Thoracic aorta (tissue), 2 donors: ENCODE results near the gene MEGF11. TPM values are rescaled to one million over a fixed set of nuclear protein-coding genes. Genes with fewer than 3 reads are reported as not detected.

Experiments used
- ATAC-seq: fragments of 150-250 bp; one replicate; pipeline ENCODE4 v1.8.0; 2017; ENCODE audit warnings: low read depth; ENCODE audit not compliant: insufficient number of reproducible peaks, low FRiP score
- DNase-seq: peaks from one replicate; pipeline ENCODE4 v3.0.0-alpha.2; 2020; ENCODE audit warnings: low spot score
- H3K27ac ChIP-seq, 2 donors: fragments of 200-600 bp; sonication (generic); 1 replicate in 1 of 2; 2 replicates in 1 of 2; pipeline ENCODE4 v1.5.1; 2016; ENCODE audit warnings: mild to moderate bottlenecking in 2 of 2, moderate library complexity in 2 of 2
- H3K27me3 ChIP-seq: fragments of 200-600 bp; sonication (generic); replicated peaks from 2 replicates; pipeline ENCODE4 v1.6.0; 2016; ENCODE audit warnings: mild to moderate bottlenecking; ENCODE audit not compliant: insufficient read depth
- H3K36me3 ChIP-seq: fragments of 200-600 bp; sonication (generic); one replicate; pipeline ENCODE4 v1.5.1; 2016
- H3K4me1 ChIP-seq, 2 donors: fragments of 200-600 bp; sonication (generic); 1 replicate in 1 of 2; 2 replicates in 1 of 2; pipeline versions ENCODE4 v1.5.1 to v1.6.0; 2016; ENCODE audit warnings: low read depth in 2 of 2, mild to moderate bottlenecking in 1 of 2; ENCODE audit not compliant: control insufficient read depth in 1 of 2
- H3K4me3 ChIP-seq: fragments of 200-600 bp; sonication (generic); 2 replicates; pipeline ENCODE4 v1.5.1; 2016; ENCODE audit warnings: mild to moderate bottlenecking
- H3K9me3 ChIP-seq: fragments of 200-600 bp; sonication (generic); 2 replicates; pipeline ENCODE4 v1.5.1; 2016
- CTCF ChIP-seq: fragments of 200-600 bp; sonication (generic); IDR thresholded peaks from one replicate; pipeline ENCODE4 v1.5.1; 2019; ENCODE audit warnings: antibody characterized with exemption
- total RNA-seq, 2 donors: library from RNA; depleted of rRNA; stranded (reverse); fragments of >200 nt; gene quantifications; one replicate each; pipeline versions ENCODE4 v1.1.0 to v1.2.3, GENCODE V29; 2016

MEGF11 gene
- total RNA-seq, 2 donors from 2014 or later = not detected

- no peak overlapping the region for H3K4me3 ChIP-seq
- H3K27me3 ChIP-seq = no peaks in the 10 kb centered on the region
- H3K4me1 ChIP-seq = no peaks in the 10 kb centered on the region
- DNase-seq (no peak), ATAC-seq (no peak)
- no peak for TF ChIP-seq CTCF
- H3K27ac ChIP-seq = no peak overlapping the region
- no peaks in the 10 kb centered on the region for H3K36me3 ChIP-seq
- no peaks in the 10 kb centered on the region for H3K9me3 ChIP-seq
Observed at GRCh38 chr15:66022163-66022525, 231.4 kb downstream of the MEGF11 start.

- DNase-seq = no peak
- Histone ChIP-seq H3K27me3 (no peaks in the 10 kb centered on the region), H3K27ac (no peak overlapping the region), H3K4me3 (no peak overlapping the region), H3K9me3 (no peaks in the 10 kb centered on the region), H3K4me1 (no peaks in the 10 kb centered on the region), H3K36me3 (no peaks in the 10 kb centered on the region)
- no peak for ATAC-seq
- no peak for TF ChIP-seq CTCF
Observed at GRCh38 chr15:66021496-66022162, 231.9 kb downstream of the MEGF11 start.

- DNase-seq (no peak), ATAC-seq (no peak)
- no peak for TF ChIP-seq CTCF
- Histone ChIP-seq H3K4me1 (no peaks in the 10 kb centered on the region), H3K27me3 (no peaks in the 10 kb centered on the region), H3K4me3 (no peak overlapping the region), H3K36me3 (no peaks in the 10 kb centered on the region), H3K27ac (no peak overlapping the region), H3K9me3 (no peaks in the 10 kb centered on the region)
Observed at GRCh38 chr15:66019826-66020398, 233.6 kb downstream of the MEGF11 start.

GRCh38 chr15:66019368-66019767 is 234.2 kb downstream of the MEGF11 start:
- no peak overlapping the region for H3K4me3 ChIP-seq
- DNase-seq = no peak

GRCh38 chr15:66018488-66018797 is 235.1 kb downstream of the MEGF11 start:
- H3K27me3 ChIP-seq = no peaks in the 10 kb centered on the region
- no peak for ATAC-seq
- DNase-seq = no peak

More at GRCh38 chr15:66019368-66019767, 234.2 kb downstream of the MEGF11 start:
- no peaks in the 10 kb centered on the region for H3K9me3 ChIP-seq
- no peak for TF ChIP-seq CTCF
- no peaks in the 10 kb centered on the region for H3K36me3 ChIP-seq
- H3K27ac ChIP-seq = no peak overlapping the region
- H3K27me3 ChIP-seq = no peaks in the 10 kb centered on the region
- H3K4me1 ChIP-seq = no peaks in the 10 kb centered on the region
- ATAC-seq = no peak

More at GRCh38 chr15:66018488-66018797, 235.1 kb downstream of the MEGF11 start:
- Histone ChIP-seq H3K36me3 (no peaks in the 10 kb centered on the region), H3K4me1 (no peaks in the 10 kb centered on the region), H3K9me3 (no peaks in the 10 kb centered on the region), H3K4me3 (no peak overlapping the region), H3K27ac (no peak overlapping the region)
- TF ChIP-seq CTCF = no peak
